ENCODE data around the gene SYT17.

Gene SYT17

DNA sequence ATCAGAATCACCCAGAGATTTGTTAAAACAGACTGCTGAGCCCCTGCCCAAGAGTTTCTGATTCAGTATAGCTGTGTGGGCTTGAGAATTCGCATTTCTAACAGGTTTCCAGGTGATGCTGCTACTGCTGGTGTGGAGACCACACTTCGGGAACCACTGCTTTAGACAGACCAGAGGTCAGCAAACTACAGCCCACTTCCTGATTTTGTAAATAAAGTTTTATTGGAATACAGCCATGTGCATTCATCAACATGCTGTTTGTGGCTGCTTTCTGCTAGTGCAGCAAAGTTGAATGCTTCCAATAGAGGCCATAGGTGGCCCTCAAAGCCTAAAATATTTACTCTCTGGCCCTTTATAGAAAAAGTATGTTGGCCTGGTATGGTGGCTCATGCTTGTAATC is 84.9 kb downstream of the SYT17 start:
- DNase-seq (ENCODE audit: low read depth), result no peak
- no peak overlapping the region for H3K4me3 ChIP-seq (ENCODE audit: low read length)
- TF ChIP-seq CTCF (conservative IDR thresholded peaks at IDR 0.05; ENCODE audit: low read length), result no peak

GRCh38 chr16:19254611-19255010 is 86.6 kb downstream of the SYT17 start:
- no peak for TF ChIP-seq CTCF (conservative IDR thresholded peaks at IDR 0.05; ENCODE audit: low read length)
- H3K4me3 ChIP-seq (ENCODE audit: low read length), result no peak overlapping the region
- no peak for DNase-seq (ENCODE audit: low read depth)

- TF ChIP-seq CTCF (conservative IDR thresholded peaks at IDR 0.05; ENCODE audit: low read length), result no peak
- H3K4me3 ChIP-seq (ENCODE audit: low read length), result no peak overlapping the region
- no peak for DNase-seq (ENCODE audit: low read depth)
These were observed 96.2 kb downstream of the SYT17 start for GRCh38 chr16:19264123-19264673.

DNA sequence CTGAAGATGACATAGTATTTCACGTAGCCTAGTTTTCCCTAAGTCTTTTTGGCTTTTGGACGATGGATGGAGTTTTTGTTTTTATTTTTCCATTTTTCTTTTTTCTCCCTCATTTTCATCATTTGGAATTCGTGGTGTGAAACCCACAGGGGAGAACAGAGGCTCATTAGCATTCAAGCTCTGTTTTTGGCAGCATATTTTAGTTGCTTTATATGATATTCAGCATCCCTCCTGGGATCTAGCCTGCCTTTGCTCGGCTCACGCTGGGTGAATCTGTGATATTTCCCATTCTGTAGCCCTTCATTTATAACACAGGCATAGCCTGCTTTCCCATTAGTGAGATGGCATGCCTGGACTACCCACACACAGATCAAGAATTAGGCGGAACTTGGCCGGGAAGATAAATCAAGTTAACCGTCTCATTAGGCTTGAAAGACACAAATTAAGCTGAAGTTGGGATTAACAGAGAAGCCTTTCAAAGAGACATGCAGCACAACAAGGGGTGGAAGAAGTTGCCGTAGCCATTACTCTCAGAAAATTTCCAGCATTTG is 97.4 kb downstream of the SYT17 start:
- TF ChIP-seq CTCF (conservative IDR thresholded peaks at IDR 0.05; ENCODE audit: low read length), result no peak
- H3K4me3 ChIP-seq (ENCODE audit: low read length), result no peak overlapping the region
- DNase-seq (ENCODE audit: low read depth), result no peak

DNA sequence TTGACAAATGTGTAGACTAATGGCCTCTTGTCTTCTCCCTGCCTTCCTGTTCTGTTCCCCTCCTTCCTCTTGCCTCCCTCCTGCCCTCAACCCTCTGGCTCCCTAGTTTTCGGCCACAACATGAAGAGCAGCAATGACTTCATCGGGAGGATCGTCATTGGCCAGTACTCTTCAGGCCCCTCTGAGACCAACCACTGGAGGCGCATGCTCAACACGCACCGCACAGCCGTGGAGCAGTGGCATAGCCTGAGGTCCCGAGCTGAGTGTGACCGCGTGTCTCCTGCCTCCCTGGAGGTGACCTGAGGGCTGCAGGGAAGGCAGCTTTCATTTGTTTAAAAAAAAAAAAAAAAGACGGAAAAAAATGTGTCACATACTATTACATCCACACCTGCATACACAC is 98.7 kb downstream of the SYT17 start:
- no peak for TF ChIP-seq CTCF (conservative IDR thresholded peaks at IDR 0.05; ENCODE audit: low read length)
- H3K4me3 ChIP-seq (ENCODE audit: low read length), result no peak overlapping the region
- DNase-seq (ENCODE audit: low read depth), result no peak

DNA sequence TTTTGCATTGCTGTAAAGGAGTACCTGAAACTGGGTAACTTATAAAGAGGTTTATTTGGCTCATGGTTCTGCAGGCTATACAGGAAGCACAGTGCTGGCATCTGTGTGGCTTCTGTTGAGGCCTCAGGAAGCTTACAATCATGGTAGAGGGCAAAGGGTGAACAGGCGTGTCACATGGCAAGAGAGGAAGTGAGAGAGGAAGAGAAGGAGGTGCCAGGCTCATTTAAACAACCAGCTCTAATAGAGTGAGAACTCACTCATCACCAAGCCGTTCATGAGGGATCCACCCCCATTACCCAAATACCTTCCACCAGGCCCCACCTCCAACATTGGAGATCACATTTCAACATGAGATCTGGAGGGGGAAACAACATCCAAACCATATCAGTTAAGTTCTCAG is 101.1 kb downstream of the SYT17 start:
- TF ChIP-seq CTCF (conservative IDR thresholded peaks at IDR 0.05; ENCODE audit: low read length), result no peak
- no peak for DNase-seq (ENCODE audit: low read depth)
- H3K4me3 ChIP-seq (ENCODE audit: low read length), result no peak overlapping the region

GRCh38 chr16:19274165-19274797 is 106.2 kb downstream of the SYT17 start:
- DNase-seq (ENCODE audit: low read depth), result no peak
- H3K4me3 ChIP-seq (ENCODE audit: low read length), result no peak overlapping the region
- no peak for TF ChIP-seq CTCF (conservative IDR thresholded peaks at IDR 0.05; ENCODE audit: low read length)

All from AG10803 (cell line).